Right renal pelvis (tissue), 4 donors: ENCODE measurements around the gene BCKDK. TPM values are rescaled to one million over a fixed set of nuclear protein-coding genes. Genes with fewer than 3 reads are reported as not detected.

Experiments
- DNase-seq, 4 donors: peaks; one replicate each; pipeline ENCODE4 v3.0.0-alpha.2; 2013; ENCODE audit warnings: low read depth in 4 of 4, low spot score in 3 of 4, missing footprints in 1 of 4
- polyA plus RNA-seq, 4 donors: library from polyadenylated mRNA; unstranded; fragments of 120-200 nt; gene quantifications; one replicate each; pipeline ENCODE4 v1.2.1, GENCODE V29; 2013; ENCODE audit not compliant: insufficient read length in 4 of 4

BCKDK gene
- 10 to 100 TPM; 32.9 to 50.8 (median 35.8) TPM for polyA plus RNA-seq

GRCh38 chr16:31108035-31108793 is at the start of gene BCKDK:
Gene BCKDK (plus strand): TSS chr16:31108386. CDS start chr16:31109224, 838 bp downstream.
- DNase-seq: peak in 1 of 4 donors; percentile 51

GRCh38 chr16:31061126-31061812 is 46.9 kb upstream of the BCKDK start:
- DNase-seq: no peak

GRCh38 chr16:31061813-31062440 is 46.3 kb upstream of the BCKDK start:
- no peak for DNase-seq

DNA sequence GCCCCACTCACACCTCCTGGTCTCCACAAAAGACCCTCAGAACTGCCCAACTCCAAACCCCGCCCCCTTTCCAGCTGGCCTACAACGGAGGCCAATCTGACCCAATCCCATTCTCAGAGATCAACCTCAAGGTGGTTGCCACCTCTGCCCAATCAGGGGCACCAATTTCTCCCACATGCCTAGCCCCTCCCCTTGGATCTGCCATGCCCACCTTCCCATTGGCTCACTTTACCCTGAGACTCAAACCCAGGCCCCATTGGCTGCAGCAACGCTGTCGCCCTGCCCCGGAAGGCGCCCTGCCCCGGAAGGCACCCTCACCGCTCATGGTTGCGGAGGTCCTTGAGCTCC is 44.7 kb upstream of the BCKDK start:
- no peak for DNase-seq

- DNase-seq: no peak
Observed at GRCh38 chr16:31063843-31064611, 44.2 kb upstream of the BCKDK start.

DNA sequence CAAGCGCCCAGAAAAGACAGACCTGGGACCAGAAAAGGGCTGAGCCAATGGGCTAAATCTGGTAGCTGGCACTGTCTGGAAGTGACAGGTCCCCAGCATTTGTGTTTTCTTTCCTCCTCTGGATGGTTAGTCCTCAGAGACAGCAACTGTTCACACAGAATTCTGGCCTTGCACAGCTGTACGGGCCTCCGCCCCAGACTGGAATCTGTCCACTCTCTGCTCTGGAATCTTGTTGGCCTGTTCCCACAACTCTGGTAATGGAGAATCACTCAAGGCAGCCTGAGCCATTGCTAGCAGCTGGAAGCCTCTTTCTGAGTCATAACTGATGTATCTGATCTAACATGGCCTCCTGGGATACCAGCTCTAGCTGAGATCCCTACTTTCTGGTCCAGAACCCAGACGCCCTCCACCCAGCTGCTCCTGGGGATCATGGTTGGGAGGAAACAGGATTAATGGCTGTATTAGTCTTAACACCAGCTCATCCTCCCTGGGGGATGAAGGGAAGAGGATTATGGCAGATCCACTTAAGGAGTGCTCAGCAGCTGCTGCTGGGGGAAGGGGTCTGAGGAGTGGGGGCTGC is 43.2 kb upstream of the BCKDK start:
- no peak for DNase-seq

GRCh38 chr16:31067342-31067741 is 40.8 kb upstream of the BCKDK start:
- DNase-seq: no peak

DNA sequence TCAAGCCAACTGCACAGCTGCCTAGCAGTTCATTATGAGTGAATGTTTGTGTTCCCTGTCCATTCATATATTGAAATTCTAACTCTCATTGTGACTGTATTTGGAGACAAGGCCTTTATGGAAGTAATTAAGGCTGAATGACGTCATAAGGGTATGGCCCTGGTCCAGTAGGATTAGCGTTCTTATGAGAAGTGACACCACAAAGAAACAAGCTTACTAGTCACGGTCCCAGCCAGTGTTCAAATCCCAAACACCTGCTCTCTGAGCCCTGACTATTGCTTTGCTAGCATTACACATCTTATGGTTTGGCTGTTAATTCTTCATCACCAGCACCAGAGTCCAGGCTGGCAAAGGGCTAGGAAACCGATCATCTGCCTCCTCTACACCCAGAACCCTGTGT is 36.3 kb upstream of the BCKDK start:
- no peak for DNase-seq

DNA sequence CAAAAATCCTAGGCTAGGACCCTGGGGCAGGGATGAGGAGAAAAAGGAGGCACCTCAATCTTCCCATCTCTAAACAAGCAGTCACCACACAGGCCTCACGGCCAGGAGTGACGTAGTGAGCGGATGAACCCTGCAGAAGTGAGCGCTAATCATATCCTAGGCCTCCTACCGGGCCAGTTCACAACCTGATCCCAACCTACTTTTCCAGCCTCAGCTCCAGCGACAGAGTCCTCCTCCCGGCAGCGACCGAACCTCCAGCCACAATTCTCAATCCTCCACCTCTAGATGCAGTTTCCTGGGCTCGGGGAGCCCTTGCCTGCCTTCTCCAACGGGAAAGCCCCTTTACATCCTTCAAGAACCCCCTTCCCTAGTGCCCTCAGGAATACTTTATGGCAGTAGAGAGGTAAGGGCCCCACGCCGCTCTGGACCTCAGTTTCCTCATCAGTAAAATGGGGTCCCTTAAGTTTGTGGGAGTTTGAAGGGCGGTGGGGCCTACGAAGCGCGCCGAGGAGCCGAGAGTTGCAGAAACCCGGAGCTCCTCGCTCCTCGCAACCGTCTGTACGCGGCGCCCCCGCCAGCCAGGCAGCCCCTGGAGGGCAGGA is 35.5 kb upstream of the BCKDK start:
- DNase-seq: no peak

GRCh38 chr16:31073142-31073969 is 34.8 kb upstream of the BCKDK start:
- peak; percentile 82 to 86 (median 84) for DNase-seq

- peak; percentile 96 to 98 (median 97) for DNase-seq
Observed at GRCh38 chr16:31073970-31074813, 34.0 kb upstream of the BCKDK start, which contains the start of the genes ZNF646 and ZNF668. Gene ZNF646 (plus strand): TSS chr16:31074422. CDS start chr16:31076325, 1,903 bp downstream. Gene ZNF668 (minus strand): TSS chr16:31074240. CDS start chr16:31064459, 9,781 bp downstream.

DNA sequence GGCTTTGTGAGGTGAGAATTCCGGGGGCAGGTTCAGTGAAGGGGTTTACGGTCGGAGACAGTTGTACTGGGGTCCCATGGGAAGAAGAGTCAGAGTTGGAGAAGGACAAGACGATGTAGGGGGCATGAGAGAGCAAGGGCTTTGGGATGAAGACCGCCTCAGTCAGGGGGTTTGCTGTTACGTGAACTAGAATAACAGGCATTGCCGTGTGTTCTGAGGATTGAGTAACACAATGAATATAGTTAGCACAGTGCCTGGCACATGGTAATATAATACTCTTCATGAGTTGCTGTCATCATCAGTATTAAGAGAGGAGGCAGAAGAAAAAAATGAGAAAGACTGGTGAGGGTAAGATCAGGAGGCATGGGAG is 33.4 kb upstream of the BCKDK start:
- no peak for DNase-seq

- no peak for DNase-seq
Observed at GRCh38 chr16:31076319-31076718, 31.9 kb upstream of the BCKDK start.

GRCh38 chr16:31077024-31077423 is 31.2 kb upstream of the BCKDK start:
- no peak for DNase-seq

DNA sequence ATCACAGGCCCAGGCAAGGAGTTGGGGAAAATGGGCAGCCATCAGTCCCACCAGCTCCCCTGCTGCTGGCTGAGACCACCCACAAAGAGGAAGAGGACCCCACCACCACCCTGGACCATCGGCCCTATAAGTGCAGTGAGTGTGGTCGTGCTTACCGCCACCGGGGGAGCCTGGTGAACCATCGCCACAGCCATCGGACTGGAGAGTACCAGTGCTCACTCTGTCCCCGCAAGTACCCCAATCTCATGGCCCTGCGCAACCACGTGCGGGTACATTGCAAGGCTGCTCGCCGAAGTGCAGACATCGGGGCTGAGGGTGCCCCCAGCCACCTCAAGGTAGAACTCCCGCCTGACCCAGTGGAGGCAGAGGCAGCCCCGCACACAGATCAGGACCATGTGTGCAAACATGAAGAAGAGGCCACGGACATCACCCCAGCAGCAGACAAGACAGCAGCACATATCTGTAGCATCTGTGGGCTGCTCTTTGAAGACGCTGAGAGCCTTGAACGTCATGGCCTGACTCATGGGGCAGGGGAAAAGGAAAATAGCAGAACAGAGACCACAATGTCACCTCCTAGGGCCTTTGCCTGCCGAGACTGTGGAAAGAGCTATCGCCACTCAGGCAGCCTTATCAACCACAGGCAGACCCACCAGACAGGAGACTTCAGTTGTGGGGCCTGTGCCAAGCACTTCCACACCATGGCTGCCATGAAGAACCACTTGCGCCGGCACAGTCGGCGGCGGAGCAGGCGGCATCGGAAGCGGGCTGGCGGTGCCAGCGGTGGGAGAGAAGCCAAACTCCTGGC is 30.4 kb upstream of the BCKDK start:
- no peak for DNase-seq

- no peak for DNase-seq
Observed at GRCh38 chr16:31078597-31079341, 29.4 kb upstream of the BCKDK start.
